M059J (cell line): ENCODE results near the gene CD2. TPM values are rescaled to one million over a fixed set of nuclear protein-coding genes. Genes with fewer than 3 reads are reported as not detected.
A peak's percentile ranks its signal among the peaks of the same experiment; 100 is the strongest.

ENCODE experiments used
- DNase-seq: peaks from one replicate; pipeline ENCODE4 v3.0.0-alpha.2; 2012; ENCODE audit warnings: low read depth
- total RNA-seq: library from RNA; depleted of rRNA; stranded (reverse); fragments of >200 nt; shearing (Covaris generic); gene quantifications from 2 replicates; pipeline ENCODE4 v1.2.3, GENCODE V29; 2014; rRNA removed

Gene CD2
- total RNA-seq: not detected in 2 replicates

GRCh38 chr1:116754198-116754977 is at the start of gene CD2:
TSS of gene CD2 (plus strand) at chr1:116754430. CDS start at chr1:116754493, 63 bp downstream.
- no peak for DNase-seq

DNA sequence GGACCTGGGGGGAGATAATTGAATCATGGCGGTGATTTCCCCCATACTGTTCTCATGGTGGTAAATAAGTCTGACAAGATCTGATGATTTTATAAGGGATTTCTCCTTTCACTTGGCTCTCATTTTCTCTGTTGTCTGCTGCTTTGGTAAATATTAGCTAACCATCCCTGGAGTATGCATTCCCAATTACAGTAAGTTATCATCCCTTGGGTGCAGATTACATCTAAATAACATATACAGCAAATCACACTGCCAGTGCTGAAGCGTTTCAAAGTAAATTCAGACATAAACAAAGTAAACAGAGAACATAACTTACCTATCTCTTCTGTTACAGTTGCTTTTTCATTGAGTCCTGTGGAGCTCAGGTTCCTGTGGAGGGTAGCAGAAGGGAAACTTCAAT is 48.1 kb upstream of the CD2 start:
- DNase-seq: no peak

DNA sequence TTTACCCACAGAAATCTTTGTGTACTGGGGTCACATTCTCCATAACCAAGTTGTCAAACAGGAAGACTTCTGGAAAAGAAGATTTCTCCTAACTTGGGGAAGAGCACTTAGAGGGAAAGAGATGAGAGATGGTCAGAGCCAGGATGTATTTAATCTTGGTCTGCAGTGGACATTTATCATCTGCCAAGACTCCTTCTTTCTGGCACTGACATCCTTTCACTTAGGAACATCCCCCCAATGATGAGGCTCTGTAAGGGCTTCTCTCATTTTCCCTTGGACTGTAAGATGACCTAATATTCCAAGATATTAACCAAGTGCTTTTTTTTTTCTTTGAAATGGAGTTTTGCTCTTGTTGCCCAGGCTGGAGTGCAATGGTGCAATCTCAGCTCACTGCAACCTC is 47.4 kb upstream of the CD2 start:
- no peak for DNase-seq

- peak; percentile 62 for DNase-seq
Observed at GRCh38 chr1:116708255-116708900, 45.9 kb upstream of the CD2 start.

- no peak for DNase-seq
Observed at GRCh38 chr1:116709666-116710167, 44.5 kb upstream of the CD2 start.

- no peak for DNase-seq
Observed at GRCh38 chr1:116710420-116711262, 43.6 kb upstream of the CD2 start.

DNA sequence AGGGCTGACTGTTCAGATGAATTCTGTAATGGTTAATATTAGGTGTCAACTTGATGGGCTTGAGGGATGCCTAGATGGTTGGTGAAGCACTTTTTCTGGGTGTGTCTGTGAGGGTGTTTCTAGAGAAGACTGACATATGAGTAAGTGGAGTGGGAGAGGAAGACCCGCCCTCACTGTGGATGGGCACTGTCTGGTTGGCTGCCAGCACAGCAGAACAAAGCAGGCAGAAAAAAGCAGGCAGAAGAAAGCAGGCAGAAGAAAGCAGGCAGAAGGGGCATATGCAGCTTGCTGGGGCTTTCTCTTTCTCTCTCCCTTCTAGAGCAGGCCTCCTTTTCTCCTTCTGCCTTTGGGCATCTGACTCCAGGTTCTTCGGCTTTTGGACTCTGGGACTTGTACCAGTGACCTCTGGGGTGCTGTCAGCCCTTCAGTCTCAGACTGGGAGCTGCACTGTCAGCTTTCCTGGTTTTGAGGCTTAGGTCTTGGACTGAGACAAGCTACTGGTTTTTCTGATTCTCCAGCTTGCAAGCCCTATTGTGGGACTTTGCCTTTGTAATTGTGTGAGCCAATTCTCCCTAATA is 42.9 kb upstream of the CD2 start:
- DNase-seq: no peak

DNA sequence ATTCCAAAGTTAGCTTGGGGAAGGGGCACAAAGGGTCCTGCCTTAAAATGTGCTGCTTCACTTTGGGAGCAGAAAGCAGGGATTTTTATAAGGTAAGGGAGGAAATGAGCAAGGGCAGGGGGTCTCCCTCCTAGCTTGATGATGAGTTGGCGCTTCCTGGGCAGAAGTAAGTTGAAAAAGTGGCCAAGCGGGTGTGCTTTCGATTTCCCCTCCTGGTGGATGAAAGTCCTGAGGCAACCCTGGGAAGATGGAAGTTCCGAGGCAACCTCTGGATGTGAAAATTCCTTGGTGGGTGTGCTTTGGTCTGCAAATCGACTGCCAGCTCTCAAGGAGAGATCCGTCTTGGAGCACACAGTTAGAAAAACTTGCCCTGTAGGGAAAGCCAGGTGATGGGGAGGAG is 41.7 kb upstream of the CD2 start:
- no peak for DNase-seq

DNA sequence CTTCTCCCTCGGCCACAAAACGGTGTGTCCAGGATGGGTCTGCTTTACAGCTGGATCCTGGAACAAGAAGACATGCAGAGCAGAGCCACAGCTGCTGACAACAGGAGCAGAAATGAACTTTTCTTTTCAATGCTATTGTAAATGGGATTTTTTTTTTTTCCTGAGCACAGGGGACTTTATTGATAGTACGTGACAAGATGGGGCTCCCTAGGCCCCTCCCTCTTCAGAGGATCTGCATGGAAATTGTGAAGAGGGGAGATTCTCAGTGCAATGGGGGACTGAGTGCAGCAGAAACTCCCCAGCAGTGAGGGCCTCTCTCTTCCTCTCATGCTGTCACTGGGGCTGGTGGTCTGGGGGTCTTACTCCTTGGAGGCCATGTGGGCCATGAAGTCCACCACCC is 40.8 kb upstream of the CD2 start:
- DNase-seq: no peak

DNA sequence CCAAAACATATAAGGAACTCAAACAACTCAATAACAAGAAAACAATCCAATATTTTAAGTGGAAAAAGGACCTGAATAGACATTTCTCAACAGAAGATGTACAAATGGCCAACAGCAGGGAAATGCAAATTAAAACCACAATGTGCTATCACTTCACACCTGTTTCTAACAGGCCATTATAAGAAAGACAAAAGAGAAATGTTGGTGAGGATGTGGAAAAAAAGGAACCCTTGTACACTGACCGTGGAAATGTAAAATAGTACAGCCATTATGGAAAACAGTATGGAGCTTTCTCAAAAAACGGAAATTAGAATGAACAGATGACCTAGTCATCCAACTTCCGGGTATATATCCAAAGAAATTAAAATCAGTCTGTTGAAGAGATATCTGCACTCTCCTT is 37.8 kb upstream of the CD2 start:
- DNase-seq: no peak

- DNase-seq: no peak
Observed at GRCh38 chr1:116717318-116717717, 36.9 kb upstream of the CD2 start.

GRCh38 chr1:116720364-116721038 is 33.7 kb upstream of the CD2 start:
- no peak for DNase-seq

- no peak for DNase-seq
Observed at GRCh38 chr1:116721039-116721405, 33.2 kb upstream of the CD2 start.

- DNase-seq: no peak
Observed at GRCh38 chr1:116721451-116722007, 32.7 kb upstream of the CD2 start.

GRCh38 chr1:116722016-116722838 is 32.0 kb upstream of the CD2 start:
- DNase-seq: peak; percentile 28

GRCh38 chr1:116724765-116725375 is 29.4 kb upstream of the CD2 start:
- DNase-seq: peak; percentile 77

DNA sequence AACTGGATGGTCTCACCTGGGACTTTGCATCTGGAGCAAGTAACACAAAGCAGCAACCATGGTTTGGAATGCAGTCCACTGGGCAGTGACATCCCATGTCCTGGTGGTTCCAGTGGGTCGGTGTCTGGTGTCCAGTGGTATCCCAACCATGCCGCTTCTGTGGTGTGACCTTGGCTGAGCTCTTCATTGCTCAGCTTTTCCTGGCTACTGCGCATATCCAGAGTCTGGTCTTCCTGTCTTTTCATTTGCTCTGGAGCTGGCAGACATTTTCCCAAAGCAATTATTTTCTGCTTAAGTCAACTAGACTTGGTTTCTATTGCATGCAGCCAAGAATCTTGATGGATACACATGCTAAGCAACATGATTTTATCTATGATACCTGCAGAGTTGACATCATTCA is 28.4 kb upstream of the CD2 start:
- peak; percentile 71 for DNase-seq

DNA sequence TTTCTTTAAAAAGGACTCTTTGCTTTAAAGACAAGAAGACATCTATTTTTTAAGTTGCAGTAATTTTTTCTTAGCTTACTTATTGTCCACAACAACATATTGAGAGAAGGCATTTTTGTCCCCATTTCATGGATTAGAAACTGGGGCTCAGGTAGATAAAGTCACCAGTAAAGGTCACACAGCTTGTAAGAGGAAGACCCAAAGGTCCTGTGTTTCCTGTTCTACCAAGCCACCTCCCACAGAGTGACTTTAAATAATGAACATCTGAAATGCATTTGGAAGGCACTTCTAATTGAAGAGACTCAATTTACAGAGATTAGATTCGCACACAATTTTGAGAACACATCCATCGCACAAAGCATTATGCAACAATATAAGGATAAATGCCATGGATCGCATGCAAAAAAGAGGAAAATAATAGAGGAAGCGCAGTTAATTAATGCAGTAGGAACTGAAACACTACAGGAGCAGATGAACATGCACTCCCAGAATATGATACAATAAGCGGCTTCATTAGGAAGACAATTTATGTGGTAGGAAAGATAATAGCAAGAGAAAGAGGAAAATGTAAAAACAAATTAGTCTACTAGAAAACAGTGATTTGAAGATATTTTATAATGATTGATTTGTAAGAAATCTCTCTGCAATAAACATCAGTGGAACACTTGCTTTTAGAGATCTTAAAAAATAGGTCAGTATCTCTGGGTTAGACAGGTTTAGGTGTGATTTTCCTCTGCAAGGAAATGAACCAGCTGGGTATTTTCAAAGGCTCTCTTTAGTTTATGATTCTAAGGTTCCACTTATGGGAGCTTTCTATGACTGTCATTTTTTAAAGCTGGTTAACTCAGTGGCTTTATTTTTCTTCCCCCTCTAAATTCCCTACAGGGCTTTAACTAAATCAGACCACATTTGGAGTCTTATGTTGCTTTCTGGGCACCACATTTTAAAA is 27.1 kb upstream of the CD2 start:
- DNase-seq: no peak

DNA sequence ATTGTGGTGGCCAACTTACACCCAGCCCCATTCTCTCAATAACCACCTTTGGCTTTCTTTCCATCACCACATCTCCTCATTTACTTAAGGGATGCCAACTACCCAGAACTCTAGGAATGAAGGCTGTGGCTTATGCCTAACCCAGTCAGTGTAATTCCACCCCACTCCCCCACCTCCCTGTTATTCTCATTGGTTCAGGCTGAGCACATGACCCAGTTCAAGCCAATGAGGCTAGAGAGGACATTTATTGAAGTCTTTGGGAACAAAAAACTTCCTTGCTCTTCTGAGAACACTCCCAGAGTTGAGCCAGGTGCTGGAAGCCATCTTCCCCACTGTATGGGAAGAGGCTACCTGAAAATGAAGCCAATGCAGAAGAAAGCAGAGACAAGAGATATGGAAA is 22.8 kb upstream of the CD2 start:
- no peak for DNase-seq
